SU-DHL-6 (cell line): ENCODE data around the gene CCDC141.

Experiments used
- H2AFZ ChIP-seq: fragments of 200-600 bp; sonication (generic); 2 replicates; pipeline ENCODE4 v1.6.1; 2014; ENCODE audit warnings: low read depth, mild to moderate bottlenecking, moderate library complexity, mixed read lengths, antibody characterized with exemption, low read length; ENCODE audit not compliant: severe bottlenecking
- H3F3A ChIP-seq: fragments of 200-600 bp; shearing (Covaris generic); 2 replicates; pipeline ENCODE4 v1.6.0; 2016; ENCODE audit warnings: antibody characterized with exemption, mild to moderate bottlenecking; ENCODE audit not compliant: insufficient read depth
- H3K27ac ChIP-seq: fragments of 200-600 bp; sonication (generic); 2 replicates; pipeline ENCODE4 v1.5.1; 2016; ENCODE audit warnings: low read depth, mild to moderate bottlenecking, low read length, moderate library complexity, mixed read lengths
- H3K27me3 ChIP-seq: fragments of 200-600 bp; sonication (generic), shearing (Covaris generic); 2 replicates; pipeline ENCODE4 v1.6.0; 2014; ENCODE audit warnings: mild to moderate bottlenecking, low read length
- H3K36me3 ChIP-seq: fragments of 200-600 bp; sonication (generic); 2 replicates; pipeline ENCODE4 v1.6.1; 2014; ENCODE audit warnings: mild to moderate bottlenecking, low read length, mixed read lengths
- H3K4me2 ChIP-seq: fragments of 300-600, 200-600 bp; shearing (Covaris generic), sonication (generic); 2 replicates; pipeline ENCODE4 v1.6.0; 2014; ENCODE audit warnings: low read length, low read depth, mild to moderate bottlenecking; ENCODE audit not compliant: poor library complexity, severe bottlenecking
- H3K4me3 ChIP-seq: fragments of 200-600 bp; sonication (generic); 2 replicates; pipeline ENCODE4 v1.5.1; 2014; ENCODE audit warnings: antibody characterized with exemption, low read length, mild to moderate bottlenecking, mixed read lengths; ENCODE audit not compliant: insufficient read depth, poor library complexity, severe bottlenecking
- H3K79me2 ChIP-seq: fragments of 200-600 bp; sonication (generic); 2 replicates; pipeline ENCODE4 v1.6.1; 2014; ENCODE audit warnings: mild to moderate bottlenecking, low read length, moderate library complexity; ENCODE audit not compliant: insufficient read depth
- H3K9ac ChIP-seq: fragments of 200-600 bp; sonication (generic); 2 replicates; pipeline ENCODE4 v1.7.0; 2014; ENCODE audit warnings: mild to moderate bottlenecking, low read length
- H3K9me2 ChIP-seq: fragments of 200-600 bp; sonication (generic); replicated peaks from 2 replicates; pipeline ENCODE4 v1.6.1; 2014; ENCODE audit warnings: low read length; ENCODE audit not compliant: insufficient read depth
- H3K9me3 ChIP-seq: fragments of 200-600 bp; sonication (generic); 2 replicates; pipeline ENCODE4 v1.6.1; 2014; ENCODE audit warnings: low read length, mixed read lengths; ENCODE audit not compliant: insufficient read depth
- H4K20me1 ChIP-seq: fragments of 200-600 bp; sonication (generic); 2 replicates; pipeline ENCODE4 v1.6.1; 2014; ENCODE audit warnings: low read depth, mild to moderate bottlenecking, antibody characterized with exemption, low read length, moderate library complexity, mixed read lengths
- CTCF ChIP-seq: fragments of 200-600 bp; sonication (generic); IDR thresholded peaks from one replicate; pipeline ENCODE4 v1.5.1; 2017; ENCODE audit warnings: antibody characterized with exemption, mild to moderate bottlenecking, low read length, moderate library complexity; ENCODE audit not compliant: insufficient read depth, poor library complexity, severe bottlenecking
- EZH2phosphoT487 ChIP-seq: fragments of 200-600 bp; sonication (generic), shearing (Covaris generic); conservative IDR thresholded peaks from 2 replicates; pipeline ENCODE4 v1.6.1; 2018; ENCODE audit warnings: mild to moderate bottlenecking, antibody characterized with exemption, low read length, moderate library complexity, mixed read lengths

The CCDC141 gene

GRCh38 chr2:178980815-178981214 is 69.1 kb downstream of the CCDC141 start:
- no peak overlapping the region for H3K4me3 ChIP-seq
- H3K27me3 ChIP-seq: no peaks in the 10 kb centered on the region
- H3K9me2 ChIP-seq: no peaks in the 10 kb centered on the region
- no peak overlapping the region for H3K9ac ChIP-seq
- no peak overlapping the region for H2AFZ ChIP-seq
- H4K20me1 ChIP-seq: no peaks in the 10 kb centered on the region
- H3K36me3 ChIP-seq: no peaks in the 10 kb centered on the region
- no peaks in the 10 kb centered on the region for H3F3A ChIP-seq
- no peaks in the 10 kb centered on the region for H3K79me2 ChIP-seq
- no peaks in the 10 kb centered on the region for H3K9me3 ChIP-seq
- TF ChIP-seq CTCF: no peak
- no peak for TF ChIP-seq EZH2phosphoT487
- H3K27ac ChIP-seq: no peak overlapping the region
- H3K4me2 ChIP-seq: no peak overlapping the region

GRCh38 chr2:178978667-178979066 is 71.3 kb downstream of the CCDC141 start:
- TF ChIP-seq CTCF (no peak), EZH2phosphoT487 (no peak)

GRCh38 chr2:178976351-178976750 is 73.6 kb downstream of the CCDC141 start:
- Histone ChIP-seq H3K79me2 (no peaks in the 10 kb centered on the region), H2AFZ (no peak overlapping the region), H3F3A (no peaks in the 10 kb centered on the region), H3K36me3 (no peaks in the 10 kb centered on the region), H3K9ac (no peak overlapping the region), H3K4me3 (no peak overlapping the region), H3K4me2 (no peak overlapping the region), H3K27ac (no peak overlapping the region), H3K9me3 (no peaks in the 10 kb centered on the region), H3K9me2 (no peaks in the 10 kb centered on the region), H3K27me3 (no peaks in the 10 kb centered on the region), H4K20me1 (no peaks in the 10 kb centered on the region)
- TF ChIP-seq CTCF: no peak

More at GRCh38 chr2:178978667-178979066, 71.3 kb downstream of the CCDC141 start:
- no peak overlapping the region for H3K4me2 ChIP-seq
- no peak overlapping the region for H3K9ac ChIP-seq
- no peak overlapping the region for H3K27ac ChIP-seq
- H3K4me3 ChIP-seq: no peak overlapping the region
- no peak overlapping the region for H2AFZ ChIP-seq
- H3K9me3 ChIP-seq: no peaks in the 10 kb centered on the region
- H3K79me2 ChIP-seq: no peaks in the 10 kb centered on the region
- no peaks in the 10 kb centered on the region for H3K27me3 ChIP-seq
- no peaks in the 10 kb centered on the region for H3K36me3 ChIP-seq
- no peaks in the 10 kb centered on the region for H3F3A ChIP-seq
- no peaks in the 10 kb centered on the region for H4K20me1 ChIP-seq
- no peaks in the 10 kb centered on the region for H3K9me2 ChIP-seq
